ENCODE results near the gene AGAP1. TPM values are rescaled to one million over a fixed set of nuclear protein-coding genes. Genes with fewer than 3 reads are reported as not detected.
A peak's percentile ranks its signal among the peaks of the same experiment; 100 is the strongest.

Gene AGAP1
- total and polyA plus RNA-seq, 10 donors = 1.1 to 26.6 (median 11.3) TPM

GRCh38 chr2:235843591-235844395 lies 349.9 kb downstream of the AGAP1 start:
- WGBS, 5 donors = 81 to 84% (median 83%) methylated on average over 11 to 12 of the region's 12 CpGs
- Histone ChIP-seq H3K27me3 (replicated peaks in 1 of 7) (no peaks in the 10 kb centered on the region), H3K36me3 (no peaks in the 10 kb centered on the region), H3K4me1 (no peaks in the 10 kb centered on the region), H3K9me3 (no peaks in the 10 kb centered on the region), H3K27ac (no peak overlapping the region), H3K4me3 (no peak overlapping the region)
- intact Hi-C loops (cut with DNase I; ENCODE audit: low total_unique reads) = no loop called here
- TF ChIP-seq POLR2A (IDR thresholded peaks at IDR 0.05) (no peak), POLR2AphosphoS5 (IDR thresholded peaks at IDR 0.05) (no peak), CTCF (IDR thresholded peaks at IDR 0.05 in 8 of 11, conservative IDR thresholded peaks at IDR 0.05 in 3 of 11) (no peak)
- peak; percentile 46 for DNase-seq

GRCh38 chr2:235844561-235844960 lies 350.7 kb downstream of the AGAP1 start:
- peak; percentile 51 for DNase-seq
- H3K27ac ChIP-seq = no peak overlapping the region
- H3K4me1 ChIP-seq = no peaks in the 10 kb centered on the region
- no peaks in the 10 kb centered on the region for H3K9me3 ChIP-seq
- no peaks in the 10 kb centered on the region for H3K27me3 ChIP-seq (replicated peaks in 1 of 7)
- H3K36me3 ChIP-seq = no peaks in the 10 kb centered on the region
- WGBS, 5 donors = 84 to 92% (median 87%) methylated on average over 8 of the region's 8 CpGs
- intact Hi-C loops (cut with DNase I; ENCODE audit: low total_unique reads) = no loop called here
- no peak overlapping the region for H3K4me3 ChIP-seq
- TF ChIP-seq POLR2AphosphoS5 (IDR thresholded peaks at IDR 0.05) (no peak), CTCF (IDR thresholded peaks at IDR 0.05 in 8 of 11, conservative IDR thresholded peaks at IDR 0.05 in 3 of 11) (no peak), POLR2A (IDR thresholded peaks at IDR 0.05) (no peak)

- no peak for DNase-seq
- TF ChIP-seq CTCF (IDR thresholded peaks at IDR 0.05 in 8 of 11, conservative IDR thresholded peaks at IDR 0.05 in 3 of 11) (no peak), POLR2A (IDR thresholded peaks at IDR 0.05) (no peak), POLR2AphosphoS5 (IDR thresholded peaks at IDR 0.05) (no peak)
- H3K36me3 ChIP-seq = no peaks in the 10 kb centered on the region
- WGBS, 5 donors = 71 to 82% (median 74%) methylated on average over 6 of the region's 6 CpGs
- no peaks in the 10 kb centered on the region for H3K27me3 ChIP-seq (replicated peaks in 1 of 7)
- no peaks in the 10 kb centered on the region for H3K9me3 ChIP-seq
- no peaks in the 10 kb centered on the region for H3K4me1 ChIP-seq
- intact Hi-C loops (cut with DNase I; ENCODE audit: low total_unique reads) = no loop called here
- H3K4me3 ChIP-seq = no peak overlapping the region
- H3K27ac ChIP-seq = no peak overlapping the region
These were observed 351.4 kb downstream of the AGAP1 start for GRCh38 chr2:235845245-235845644.

- no peaks in the 10 kb centered on the region for H3K4me1 ChIP-seq
- TF ChIP-seq POLR2A (IDR thresholded peaks at IDR 0.05) (no peak), CTCF (IDR thresholded peaks at IDR 0.05 in 8 of 11, conservative IDR thresholded peaks at IDR 0.05 in 3 of 11) (no peak), POLR2AphosphoS5 (IDR thresholded peaks at IDR 0.05) (no peak)
- H3K9me3 ChIP-seq = no peaks in the 10 kb centered on the region
- no peaks in the 10 kb centered on the region for H3K27me3 ChIP-seq (replicated peaks in 1 of 7)
- peak; percentile 29 for DNase-seq
- WGBS, 5 donors = 85 to 96% (median 89%) methylated on average over 11 of the region's 11 CpGs
- no peak overlapping the region for H3K27ac ChIP-seq
- H3K4me3 ChIP-seq = no peak overlapping the region
- H3K36me3 ChIP-seq = no peaks in the 10 kb centered on the region
- intact Hi-C loops (cut with DNase I; ENCODE audit: low total_unique reads) = no loop called here
These were observed 353.7 kb downstream of the AGAP1 start for GRCh38 chr2:235847576-235847975.

All from spleen (tissue), 11 donors.